Stomach (tissue), 19 donors: ENCODE measurements around the gene RAB33A. TPM values are rescaled to one million over a fixed set of nuclear protein-coding genes. Genes with fewer than 3 reads are reported as not detected.

Experiments used
- DNase-seq, 2 donors: peaks; one replicate each; pipeline versions ENCODE4 v3.0.0 to v3.0.0-alpha.2; 2013 to 2019
- H3K27ac ChIP-seq, 5 donors: fragments of 200-600 bp in 4 of 5; sonication (generic) in 4 of 5; one replicate each; pipeline ENCODE4 v1.5.1; 2013 to 2019; ENCODE audit warnings: mild to moderate bottlenecking in 1 of 5, moderate library complexity in 1 of 5
- H3K27me3 ChIP-seq, 3 donors: fragments of 200-600 bp; sonication (generic); one replicate each; pipeline ENCODE4 v1.5.1; 2017 to 2019; ENCODE audit warnings: mixed run types in 1 of 3
- H3K36me3 ChIP-seq, 4 donors: fragments of 200-600 bp; sonication (generic); 1 replicate in 3 of 4; 2 replicates in 1 of 4; pipeline ENCODE4 v1.5.1; 2016 to 2019
- H3K4me1 ChIP-seq, 4 donors: fragments of 200-600 bp; sonication (generic); one replicate each; pipeline ENCODE4 v1.5.1; 2016 to 2019
- H3K4me3 ChIP-seq, 4 donors: fragments of 200-600 bp; sonication (generic) in 3 of 4; one replicate each; pipeline ENCODE4 v1.5.1; 2016 to 2019; ENCODE audit warnings: mild to moderate bottlenecking in 1 of 4
- H3K9me3 ChIP-seq, 4 donors: fragments of 200-600 bp; sonication (generic); one replicate each; pipeline ENCODE4 v1.5.1; 2016 to 2019
- CTCF ChIP-seq, 7 experiments: fragments of 450-650 bp in 4 of 7; fragments of 200-600 bp in 3 of 7; sonication (generic) in 3 of 7; IDR thresholded peaks; one replicate each; pipeline ENCODE4 v1.5.1; 2016 to 2019; ENCODE audit warnings: antibody characterized with exemption in 7 of 7, control low read depth in 2 of 7, mild to moderate bottlenecking in 1 of 7
- EP300 ChIP-seq: sonication (generic); formaldehyde crosslinking; IDR thresholded peaks from one replicate; pipeline ENCODE4 v1.6.1; 2017; ENCODE audit warnings: antibody characterized with exemption
- POLR2A ChIP-seq, 4 donors: fragments of 450-650 bp; IDR thresholded peaks; one replicate each; pipeline ENCODE4 v1.6.1; 2016; ENCODE audit warnings: antibody characterized with exemption in 4 of 4, control low read depth in 2 of 4, mild to moderate bottlenecking in 1 of 4, moderate library complexity in 1 of 4
- POLR2AphosphoS5 ChIP-seq, 3 donors: sonication (generic); formaldehyde crosslinking; IDR thresholded peaks; one replicate each; pipeline ENCODE4 v1.6.1; 2016; ENCODE audit warnings: antibody characterized with exemption in 3 of 3
- WGBS, 5 donors: extraction: QIAGEN DNeasy Blood & Tissue Kit in 3 of 5; methylation state at CpG; one replicate each; pipeline versions ENCODE4 v1.1.5 to v1.1.7; 2013 to 2018; 5-methylcytosine and 5-hydroxymethylcytosine counted together
- intact Hi-C: fragments of 100-400 bp; cut with DNase I; formaldehyde crosslinking; loops from one replicate; pipeline ENCODE4 v1.15.1; 2023; ENCODE audit warnings: low total_unique reads
- long read RNA-seq, 10 donors: transcript quantifications; one replicate each; lab custom pipeline, GENCODE V29; 2026
- polyA plus RNA-seq, 3 donors: library from polyadenylated mRNA; stranded (reverse); fragments of 200-250 nt; gene quantifications; one replicate each; pipeline ENCODE4 v1.2.3, GENCODE V29; 2013
- total RNA-seq, 5 donors: library from RNA; depleted of rRNA; stranded (reverse); fragments of >200 nt; gene quantifications; one replicate each; pipeline versions ENCODE4 v1.1.0 to v1.2.3, GENCODE V29; 2014 to 2016
- donor health status: healthy with polysubstance abuse.
- donor health status: Bipolar disorder and iron deficiency.
- donor health status: healthy.

The RAB33A gene
- total RNA-seq (1 to 10 TPM in 1 of 5 donors, not detected in 4; 1.7 TPM), polyA plus RNA-seq (1 to 10 TPM in 1 of 3 donors, under 1 TPM in 2; 0.75 to 1.1 (median 0.75) TPM)
- long read RNA-seq, donor 1 = 0 reads
- long read RNA-seq, donor 2, partial matches to known transcripts = 0 of 3 reads
- long read RNA-seq, donor 2, other reads (novel, unspliced or antisense) = 0 of 3 reads
- long read RNA-seq, donor 3 = 0 reads
- long read RNA-seq, donor 4, partial matches to known transcripts = 0 of 1 reads
- long read RNA-seq, donor 4, other reads (novel, unspliced or antisense) = 0 of 1 reads
- long read RNA-seq, donor 5 = 0 reads
- long read RNA-seq, donor 6, partial matches to known transcripts = 0 of 1 reads
- long read RNA-seq, donor 6, other reads (novel, unspliced or antisense) = 0 of 1 reads
- long read RNA-seq, donor 7, partial matches to known transcripts = 0 of 1 reads
- long read RNA-seq, donor 7, other reads (novel, unspliced or antisense) = 0 of 1 reads
- long read RNA-seq, donor 8 = 0 reads
- long read RNA-seq, donor 9, partial matches to known transcripts = 0 of 3 reads
- long read RNA-seq, donor 9, other reads (novel, unspliced or antisense) = 0 of 3 reads
- long read RNA-seq, donor 10, partial matches to known transcripts = 0 of 1 reads
- long read RNA-seq, donor 10, other reads (novel, unspliced or antisense) = 0 of 1 reads

GRCh38 chrX:130171446-130172126 lies at the start of gene RAB33A:
RAB33A (plus strand) TSS chrX:130171962; CDS start chrX:130172063, 101 bp downstream.
- peak within 1 kb of the TSS; percentile 42 to 60 (median 50) for H3K4me3 ChIP-seq
- peaks cover 0 to 5% (median 0%) of the 10 kb centered on the region in 4 donors for H3K9me3 ChIP-seq
- peak within 1 kb of the TSS in 4 of 5 donors; percentile 9 to 74 (median 47) for H3K27ac ChIP-seq
- intact Hi-C loops = no loop called here
- peak in 1 of 2 donors; percentile 67 for DNase-seq
- 1 to 56% (median 22%) methylated on average over 22 to 55 of the region's 61 CpGs; no CpG with 5 or more reads in 1 of the 5 donors for WGBS, 5 donors
- H3K27me3 ChIP-seq = peaks cover 0 to 11% (median 0%) of the 10 kb centered on the region in 3 donors
- TF ChIP-seq EP300 (no peak), CTCF (IDR thresholded peaks at IDR 0.05) (no peak), POLR2AphosphoS5 (IDR thresholded peaks at IDR 0.05) (no peak), POLR2A (IDR thresholded peaks at IDR 0.05) (no peak)
- H3K4me1 ChIP-seq = peaks cover 0 to 45% (median 17%) of the 10 kb centered on the region in 4 donors
- H3K36me3 ChIP-seq = no peaks in the 10 kb centered on the region

GRCh38 chrX:130124577-130124976 lies 47.2 kb upstream of the RAB33A start:
- H3K27me3 ChIP-seq = no peaks in the 10 kb centered on the region
- H3K27ac ChIP-seq = peak overlapping the region; percentile 31 to 78 (median 73)
- H3K4me1 ChIP-seq = peaks cover 10 to 35% (median 25%) of the 10 kb centered on the region in 4 donors
- DNase-seq = no peak
- intact Hi-C loops = no loop called here
- TF ChIP-seq POLR2A (IDR thresholded peaks at IDR 0.05) = no peak
- no peak for TF ChIP-seq EP300
- TF ChIP-seq CTCF (IDR thresholded peaks at IDR 0.05) = no peak
- no peak for TF ChIP-seq POLR2AphosphoS5 (IDR thresholded peaks at IDR 0.05)
- H3K4me3 ChIP-seq = no peak overlapping the region
- WGBS, 5 donors = 55 to 84% (median 75%) methylated on average over 4 of the region's 4 CpGs
- no peaks in the 10 kb centered on the region for H3K9me3 ChIP-seq
- H3K36me3 ChIP-seq = peaks cover 0 to 28% (median 22%) of the 10 kb centered on the region in 4 donors

GRCh38 chrX:130125091-130125874 lies 46.5 kb upstream of the RAB33A start:
- Histone ChIP-seq H3K9me3 (no peaks in the 10 kb centered on the region), H3K27me3 (no peaks in the 10 kb centered on the region), H3K36me3 (peaks cover 0 to 35% (median 29%) of the 10 kb centered on the region in 4 donors), H3K4me1 (peaks cover 10 to 28% (median 19%) of the 10 kb centered on the region in 4 donors), H3K4me3 (no peak overlapping the region), H3K27ac (peak overlapping the region; percentile 31 to 78 (median 73))
- DNase-seq = peak; percentile 83 to 86
- 20 to 42% (median 38%) methylated on average over 6 to 13 of the region's 13 CpGs for WGBS, 5 donors
- TF ChIP-seq POLR2AphosphoS5 (IDR thresholded peaks at IDR 0.05) (peak; percentile 40 to 56 (median 44)), EP300 (no peak)
- intact Hi-C loops = no loop called here

GRCh38 chrX:130130990-130131389 lies 40.8 kb upstream of the RAB33A start:
- Histone ChIP-seq H3K4me1 (peaks cover 0 to 3% (median 2%) of the 10 kb centered on the region in 4 donors), H3K4me3 (no peak overlapping the region), H3K27ac (no peak overlapping the region), H3K9me3 (no peaks in the 10 kb centered on the region), H3K27me3 (no peaks in the 10 kb centered on the region), H3K36me3 (peaks cover 4 to 87% (median 73%) of the 10 kb centered on the region in 4 donors)
- intact Hi-C loops = no loop called here
- TF ChIP-seq CTCF (IDR thresholded peaks at IDR 0.05) (no peak), POLR2AphosphoS5 (IDR thresholded peaks at IDR 0.05) (no peak), POLR2A (IDR thresholded peaks at IDR 0.05) (no peak)
- no peak for DNase-seq
- WGBS, 5 donors = 79 to 92% (median 87%) methylated on average over 5 of the region's 5 CpGs
